Measurements from ENCODE around the gene C19orf12.

- TF ChIP-seq ZNF384 (IDR thresholded peaks at IDR 0.05) (no peak), FOXM1 (IDR thresholded peaks at IDR 0.05; ENCODE audit: borderline replicate concordance) (no peak), SP1 (IDR thresholded peaks at IDR 0.05) (no peak), ELF4 (IDR thresholded peaks at IDR 0.05) (no peak)
These were observed 51.0 kb downstream of the C19orf12 start for GRCh38 chr19:29663861-29664752.
